CD8-positive, alpha-beta memory T cell (primary cell): Measurements from ENCODE around the gene KCTD16. TPM values are rescaled to one million over a fixed set of nuclear protein-coding genes. Genes with fewer than 3 reads are reported as not detected.

Experiments
- CTCF ChIA-PET: fragments of 350-600 bp; sonication (Branson Sonifier 250); formaldehyde crosslinking; loops from one replicate; lab custom pipeline; 2021; ENCODE audit warnings: antibody characterized with exemption; lab: Charles Lee
- POLR2A ChIA-PET: fragments of 350-600 bp; sonication (Branson Sonifier 250); formaldehyde crosslinking; loops from one replicate; lab custom pipeline; 2021; ENCODE audit warnings: antibody characterized with exemption; lab: Charles Lee
- DNase-seq, 5 donors: peaks; one replicate each; pipeline versions ENCODE4 v3.0.0 to v3.0.0-alpha.2; 2020 to 2022; ENCODE audit warnings: mixed read lengths in 1 of 5
- H3K27ac ChIP-seq: one replicate; pipeline ENCODE4 v1.7.0; 2013; ENCODE audit warnings: low read depth, mild to moderate bottlenecking, low read length, moderate library complexity
- H3K27me3 ChIP-seq: 2 replicates; pipeline ENCODE4 v1.7.0; 2013; ENCODE audit warnings: low read length, mild to moderate bottlenecking; ENCODE audit not compliant: insufficient read depth, poor library complexity, severe bottlenecking
- H3K36me3 ChIP-seq: 2 replicates; pipeline ENCODE4 v1.7.0; 2013; ENCODE audit warnings: mild to moderate bottlenecking, low read length, moderate library complexity; ENCODE audit not compliant: insufficient read depth
- H3K4me1 ChIP-seq: 2 replicates; pipeline ENCODE4 v1.7.0; 2013; ENCODE audit warnings: mild to moderate bottlenecking, low read length, moderate library complexity; ENCODE audit not compliant: insufficient read depth
- H3K4me3 ChIP-seq: 2 replicates; pipeline ENCODE4 v1.7.0; 2013; ENCODE audit warnings: mild to moderate bottlenecking, low read length
- H3K9me3 ChIP-seq: 2 replicates; pipeline ENCODE4 v1.7.0; 2013; ENCODE audit warnings: mild to moderate bottlenecking, low read length
- H3K27ac Mint-ChIP-seq, 8 donors: one replicate each; pipeline ENCODE4 v1.8.0; 2020 to 2021; ENCODE audit warnings: mixed read lengths in 8 of 8, mild to moderate bottlenecking in 6 of 8, inconsistent platforms in 3 of 8, moderate library complexity in 3 of 8
- H3K27me3 Mint-ChIP-seq, 2 donors: one replicate each; pipeline ENCODE4 v1.8.0; 2020 to 2021; ENCODE audit warnings: mixed read lengths in 2 of 2, mild to moderate bottlenecking in 1 of 2, moderate library complexity in 1 of 2
- H3K36me3 Mint-ChIP-seq, 3 donors: one replicate each; pipeline ENCODE4 v1.8.0; 2020 to 2021; ENCODE audit warnings: mixed read lengths in 3 of 3, inconsistent platforms in 1 of 3, mild to moderate bottlenecking in 1 of 3
- H3K4me1 Mint-ChIP-seq, 3 donors: one replicate each; pipeline ENCODE4 v1.8.0; 2020 to 2021; ENCODE audit warnings: mixed read lengths in 3 of 3, inconsistent platforms in 1 of 3, mild to moderate bottlenecking in 1 of 3
- H3K4me3 Mint-ChIP-seq, 7 donors: one replicate each; pipeline ENCODE4 v1.8.0; 2020 to 2021; ENCODE audit warnings: mixed read lengths in 7 of 7, mild to moderate bottlenecking in 6 of 7, moderate library complexity in 4 of 7, inconsistent platforms in 2 of 7
- H3K9me3 Mint-ChIP-seq, 5 donors: one replicate each; pipeline ENCODE4 v1.8.0; 2020 to 2022; ENCODE audit warnings: mixed read lengths in 5 of 5, mild to moderate bottlenecking in 3 of 5, moderate library complexity in 2 of 5, inconsistent platforms in 1 of 5
- polyA plus RNA-seq: library from polyadenylated mRNA; unstranded; fragments of 300-500 nt; fragmentation: Illumina TruSeq; gene quantifications from one replicate; pipeline ENCODE4 v1.2.3, GENCODE V29; 2021
- total RNA-seq, 2 experiments: library from RNA; stranded (reverse); gene quantifications; one replicate each; pipeline ENCODE4 v1.2.3, GENCODE V29; 2021

KCTD16 gene
- total and polyA plus RNA-seq, 3 experiments from 2014 or later = 0.01 to 0.09 (median 0.02) TPM

- no peak for DNase-seq
- H3K4me1 Mint-ChIP-seq = peaks cover 0 to 5% (median 2%) of the 10 kb centered on the region in 3 donors
- no peak overlapping the region for H3K4me3 Mint-ChIP-seq
- Histone ChIP-seq H3K36me3 (no peaks in the 10 kb centered on the region), H3K9me3 (no peaks in the 10 kb centered on the region), H3K4me3 (no peak overlapping the region), H3K27ac (no peak overlapping the region), H3K4me1 (no peaks in the 10 kb centered on the region), H3K27me3 (no peaks in the 10 kb centered on the region)
- POLR2A ChIA-PET = no interaction called here
- H3K27me3 Mint-ChIP-seq = peaks cover 2 to 22% of the 10 kb centered on the region in 2 donors
- H3K9me3 Mint-ChIP-seq = no peaks in the 10 kb centered on the region
- peaks cover 0 to 3% (median 0%) of the 10 kb centered on the region in 3 donors for H3K36me3 Mint-ChIP-seq
- no peak overlapping the region for H3K27ac Mint-ChIP-seq
- CTCF ChIA-PET = interaction anchor here (0.6 to 1.4 kb wide), 5 partner anchors 9 to 50 kb away, joined by 3 to 5 read pairs (median 3); partner anchors contain the start of gene YIPF5
Measured at GRCh38 chr5:144142824-144143162, 27.9 kb upstream of the KCTD16 start.

GRCh38 chr5:144143625-144144024 is 27.0 kb upstream of the KCTD16 start:
- no peaks in the 10 kb centered on the region for H3K27me3 ChIP-seq
- Mint-ChIP-seq H3K4me3 (no peak overlapping the region), H3K27me3 (peaks cover 2 to 21% of the 10 kb centered on the region in 2 donors), H3K9me3 (no peaks in the 10 kb centered on the region), H3K4me1 (peaks cover 0 to 5% (median 2%) of the 10 kb centered on the region in 3 donors), H3K36me3 (peaks cover 0 to 2% (median 0%) of the 10 kb centered on the region in 3 donors), H3K27ac (no peak overlapping the region)
- no peaks in the 10 kb centered on the region for H3K4me1 ChIP-seq
- POLR2A ChIA-PET = no interaction called here
- CTCF ChIA-PET = interaction anchor here (0.6 kb wide), 1 partner anchor 20 kb away, joined by 3 read pairs; no protein-coding TSS in a partner anchor
- DNase-seq = no peak
- no peaks in the 10 kb centered on the region for H3K36me3 ChIP-seq
- H3K4me3 ChIP-seq = no peak overlapping the region
- H3K27ac ChIP-seq = no peak overlapping the region
- no peaks in the 10 kb centered on the region for H3K9me3 ChIP-seq

GRCh38 chr5:144144956-144145751 is 25.5 kb upstream of the KCTD16 start:
- no peaks in the 10 kb centered on the region for H3K4me1 ChIP-seq
- ChIA-PET POLR2A (no interaction called here), CTCF (no interaction called here)
- no peak overlapping the region for H3K27ac Mint-ChIP-seq
- H3K36me3 Mint-ChIP-seq = no peaks in the 10 kb centered on the region
- no peak overlapping the region for H3K4me3 Mint-ChIP-seq
- no peaks in the 10 kb centered on the region for H3K36me3 ChIP-seq
- DNase-seq = no peak
- no peaks in the 10 kb centered on the region for H3K9me3 ChIP-seq
- H3K9me3 Mint-ChIP-seq = no peaks in the 10 kb centered on the region
- H3K4me1 Mint-ChIP-seq = peaks cover 0 to 5% (median 2%) of the 10 kb centered on the region in 3 donors
- H3K27me3 Mint-ChIP-seq = peaks cover 2 to 14% of the 10 kb centered on the region in 2 donors
- no peak overlapping the region for H3K4me3 ChIP-seq
- no peaks in the 10 kb centered on the region for H3K27me3 ChIP-seq
- no peak overlapping the region for H3K27ac ChIP-seq

GRCh38 chr5:144151026-144151425 is 19.6 kb upstream of the KCTD16 start:
- H3K4me3 ChIP-seq = no peak overlapping the region
- CTCF ChIA-PET = no interaction called here
- Mint-ChIP-seq H3K36me3 (no peaks in the 10 kb centered on the region), H3K27me3 (no peaks in the 10 kb centered on the region), H3K4me1 (no peaks in the 10 kb centered on the region), H3K9me3 (no peaks in the 10 kb centered on the region), H3K27ac (peak overlapping the region in 2 of 8 donors; percentile 23 to 80), H3K4me3 (no peak overlapping the region)
- no peaks in the 10 kb centered on the region for H3K9me3 ChIP-seq
- H3K27me3 ChIP-seq = no peaks in the 10 kb centered on the region
- H3K4me1 ChIP-seq = no peaks in the 10 kb centered on the region
- H3K27ac ChIP-seq = no peak overlapping the region
- POLR2A ChIA-PET = no interaction called here
- no peaks in the 10 kb centered on the region for H3K36me3 ChIP-seq
- no peak for DNase-seq

GRCh38 chr5:144156767-144157171 is 13.9 kb upstream of the KCTD16 start:
- ChIA-PET CTCF (no interaction called here), POLR2A (no interaction called here)
- no peaks in the 10 kb centered on the region for H3K4me1 ChIP-seq
- H3K27me3 ChIP-seq = no peaks in the 10 kb centered on the region
- no peaks in the 10 kb centered on the region for H3K9me3 ChIP-seq
- Mint-ChIP-seq H3K27ac (peak overlapping the region in 4 of 8 donors; percentile 12 to 66 (median 26)), H3K9me3 (no peaks in the 10 kb centered on the region), H3K4me1 (peaks cover 0 to 12% (median 0%) of the 10 kb centered on the region in 3 donors), H3K27me3 (no peaks in the 10 kb centered on the region), H3K4me3 (no peak overlapping the region), H3K36me3 (peaks cover 4 to 38% (median 5%) of the 10 kb centered on the region in 3 donors)
- no peak for DNase-seq
- H3K36me3 ChIP-seq = peaks cover 9% of the 10 kb centered on the region
- H3K27ac ChIP-seq = no peak overlapping the region
- H3K4me3 ChIP-seq = no peak overlapping the region

GRCh38 chr5:144162686-144163085 is 8.0 kb upstream of the KCTD16 start:
- H3K4me1 Mint-ChIP-seq = peaks cover 12 to 27% (median 20%) of the 10 kb centered on the region in 3 donors
- H3K27me3 Mint-ChIP-seq = no peaks in the 10 kb centered on the region
- H3K4me1 ChIP-seq = no peaks in the 10 kb centered on the region
- ChIA-PET POLR2A (no interaction called here), CTCF (no interaction called here)
- DNase-seq = no peak
- H3K27ac Mint-ChIP-seq = peak overlapping the region in 1 of 8 donors; percentile 4
- peaks cover 39% of the 10 kb centered on the region for H3K36me3 ChIP-seq
- no peaks in the 10 kb centered on the region for H3K9me3 Mint-ChIP-seq
- H3K27me3 ChIP-seq = no peaks in the 10 kb centered on the region
- no peaks in the 10 kb centered on the region for H3K9me3 ChIP-seq
- no peak overlapping the region for H3K27ac ChIP-seq
- no peak overlapping the region for H3K4me3 ChIP-seq
- H3K36me3 Mint-ChIP-seq = peaks cover 5 to 86% (median 10%) of the 10 kb centered on the region in 3 donors
- no peak overlapping the region for H3K4me3 Mint-ChIP-seq

GRCh38 chr5:144166696-144167095 is 4.0 kb upstream of the KCTD16 start:
- Mint-ChIP-seq H3K4me3 (no peak overlapping the region), H3K4me1 (peaks cover 43 to 61% (median 57%) of the 10 kb centered on the region in 3 donors)

GRCh38 chr5:144167998-144168397 is 2.7 kb upstream of the KCTD16 start:
- CTCF ChIA-PET = no interaction called here
- H3K36me3 ChIP-seq = peaks cover 31% of the 10 kb centered on the region
- H3K4me3 ChIP-seq = no peak overlapping the region
- Mint-ChIP-seq H3K36me3 (peaks cover 0 to 66% (median 5%) of the 10 kb centered on the region in 3 donors), H3K9me3 (no peaks in the 10 kb centered on the region), H3K27me3 (peaks cover 0 to 1% of the 10 kb centered on the region in 2 donors), H3K4me1 (peaks cover 44 to 57% (median 57%) of the 10 kb centered on the region in 3 donors), H3K27ac (peak overlapping the region in 4 of 8 donors; percentile 50 to 88 (median 64)), H3K4me3 (peak overlapping the region in 6 of 7 donors; percentile 19 to 99 (median 41))
- no peaks in the 10 kb centered on the region for H3K27me3 ChIP-seq
- POLR2A ChIA-PET = no interaction called here
- H3K27ac ChIP-seq = no peak overlapping the region
- DNase-seq = no peak
- H3K4me1 ChIP-seq = peaks cover 17% of the 10 kb centered on the region
- H3K9me3 ChIP-seq = no peaks in the 10 kb centered on the region

More at GRCh38 chr5:144166696-144167095, 4.0 kb upstream of the KCTD16 start:
- no peaks in the 10 kb centered on the region for H3K9me3 ChIP-seq
- H3K27me3 Mint-ChIP-seq = peaks cover 0 to 1% of the 10 kb centered on the region in 2 donors
- peak overlapping the region in 2 of 8 donors; percentile 9 to 88 for H3K27ac Mint-ChIP-seq
- DNase-seq = no peak
- ChIA-PET POLR2A (interaction anchor here (0.7 kb wide), 1 partner anchor 392 kb away, joined by 3 read pairs; no protein-coding TSS in a partner anchor), CTCF (no interaction called here)
- H3K36me3 Mint-ChIP-seq = peaks cover 0 to 79% (median 9%) of the 10 kb centered on the region in 3 donors
- no peaks in the 10 kb centered on the region for H3K9me3 Mint-ChIP-seq
- peaks cover 17% of the 10 kb centered on the region for H3K4me1 ChIP-seq
- H3K4me3 ChIP-seq = no peak overlapping the region
- no peak overlapping the region for H3K27ac ChIP-seq
- peaks cover 41% of the 10 kb centered on the region for H3K36me3 ChIP-seq
- no peaks in the 10 kb centered on the region for H3K27me3 ChIP-seq
